PC-3 (cell line): ENCODE measurements around the gene NET1. TPM values are rescaled to one million over a fixed set of nuclear protein-coding genes. Genes with fewer than 3 reads are reported as not detected.
A peak's percentile ranks its signal among the peaks of the same experiment; 100 is the strongest.

Experiments
- ATAC-seq: fragments of 200-7000 bp; cut with Tn5 transposase; 2 replicates; pipeline ENCODE4 v1.9.1; 2020; ENCODE audit warnings: mild to moderate bottlenecking, moderate library complexity
- BruUV-seq: library from RNA; stranded (reverse); fragments of 400-500 nt; replicated peaks from 2 replicates; lab custom pipeline; 2021; lab: Mats Ljungman, UMichigan
- CTCF ChIA-PET: fragments of 300-600 bp; sonication (Branson Sonifier 250); formaldehyde crosslinking; loops from one replicate; lab custom pipeline; 2022; ENCODE audit warnings: antibody characterized with exemption; lab: Charles Lee
- POLR2A ChIA-PET: fragments of 300-600 bp; sonication (Branson Sonifier 250); formaldehyde crosslinking; loops from one replicate; lab custom pipeline; 2022; ENCODE audit warnings: antibody characterized with exemption; ENCODE audit not compliant: unreplicated experiment; lab: Charles Lee
- DNase-seq: peaks from one replicate; pipeline ENCODE4 v3.0.0-alpha.2; 2015
- H2AFZ ChIP-seq: fragments of 300-600 bp; sonication (generic); 2 replicates; pipeline ENCODE4 v1.6.0; 2016; ENCODE audit warnings: antibody characterized with exemption, low read length
- H3F3A ChIP-seq: fragments of 300-600 bp; sonication (generic); one replicate; pipeline ENCODE4 v1.6.0; 2017; ENCODE audit warnings: antibody characterized with exemption, low read length, control low read depth, mild to moderate bottlenecking; ENCODE audit not compliant: unreplicated experiment
- H3K27ac ChIP-seq: fragments of 300-600 bp; sonication (generic); 2 replicates; pipeline ENCODE4 v1.5.1; 2016; ENCODE audit warnings: mild to moderate bottlenecking, low read length
- H3K27me3 ChIP-seq: fragments of 300-600 bp; sonication (generic); 2 replicates; pipeline ENCODE4 v1.6.1; 2016; ENCODE audit warnings: low read length, mixed read lengths
- H3K36me3 ChIP-seq: fragments of 300-600 bp; sonication (generic); 2 replicates; pipeline ENCODE4 v1.6.1; 2016; ENCODE audit warnings: low read depth, mixed run types, low read length, mixed read lengths
- H3K4me1 ChIP-seq: fragments of 300-600 bp; sonication (generic); 2 replicates; pipeline ENCODE4 v1.5.1; 2016; ENCODE audit warnings: low read length; ENCODE audit not compliant: insufficient read depth
- H3K4me2 ChIP-seq: fragments of 300-600 bp; sonication (generic); 2 replicates; pipeline ENCODE4 v1.6.0; 2016; ENCODE audit warnings: low read length
- H3K4me3 ChIP-seq: fragments of 300-600 bp; sonication (generic); 2 replicates; pipeline ENCODE4 v1.5.1; 2016; ENCODE audit warnings: mild to moderate bottlenecking, low read length, mixed read lengths
- H3K79me2 ChIP-seq: fragments of 300-600 bp; sonication (generic); 2 replicates; pipeline ENCODE4 v1.6.1; 2017; ENCODE audit warnings: low read length, mixed read lengths
- H3K9ac ChIP-seq: fragments of 300-600 bp; sonication (generic); 2 replicates; pipeline ENCODE4 v1.6.0; 2016; ENCODE audit warnings: mild to moderate bottlenecking, low read length
- H3K9me2 ChIP-seq: fragments of 300-600 bp; sonication (generic); replicated peaks from 2 replicates; pipeline ENCODE4 v1.6.1; 2016; ENCODE audit warnings: mixed run types, low read length, mixed read lengths
- H3K9me3 ChIP-seq: fragments of 300-600 bp; sonication (generic); 2 replicates; pipeline ENCODE4 v1.6.1; 2016; ENCODE audit warnings: low read length, mixed read lengths
- H4K20me1 ChIP-seq: fragments of 300-600 bp; sonication (generic); 2 replicates; pipeline ENCODE4 v1.6.1; 2016; ENCODE audit warnings: low read length, mixed read lengths
- CTCF ChIP-seq: fragments of 300-600 bp; sonication (generic); conservative IDR thresholded peaks from 2 replicates; pipeline ENCODE4 v1.5.1; 2017; ENCODE audit warnings: antibody characterized with exemption, low read depth, mild to moderate bottlenecking, low read length
- EZH2 ChIP-seq: fragments of 300-600 bp; sonication (generic); IDR thresholded peaks from one replicate; pipeline ENCODE4 v1.6.1; 2017; ENCODE audit warnings: antibody characterized with exemption, mild to moderate bottlenecking, low read length; ENCODE audit not compliant: unreplicated experiment
- EZH2phosphoT487 ChIP-seq: fragments of 300-600 bp; sonication (generic); IDR thresholded peaks from 2 replicates; pipeline ENCODE4 v1.6.1; 2018; ENCODE audit warnings: mild to moderate bottlenecking, antibody characterized with exemption, low read length, borderline replicate concordance
- intact Hi-C: fragments of 100-400 bp; cut with micrococcal nuclease; formaldehyde crosslinking; loops from 2 replicates; pipeline ENCODE4 v1.9.0; 2023
- total RNA-seq: library from RNA; depleted of rRNA; stranded (reverse); fragments of >200 nt; gene quantifications from 2 replicates; pipeline ENCODE4 v1.2.3, GENCODE V29; 2014

NET1 gene
- total RNA-seq, 1 experiment from 2014 or later = 88.2 TPM

GRCh38 chr10:5458949-5459747 lies 46.8 kb downstream of the NET1 start:
- Histone ChIP-seq H3F3A (peaks cover 5% of the 10 kb centered on the region), H3K36me3 (peaks cover 47% of the 10 kb centered on the region), H2AFZ (no peak overlapping the region), H3K79me2 (peaks cover 12% of the 10 kb centered on the region; the same call in 1 of the 2 replicates), H3K27ac (no peak overlapping the region), H3K9me3 (no peaks in the 10 kb centered on the region), H3K4me3 (no peak overlapping the region), H3K9me2 (no peaks in the 10 kb centered on the region), H3K27me3 (no peaks in the 10 kb centered on the region), H4K20me1 (0 out of 2 replicates have a peak, but pooled peaks cover 5% of the 10 kb centered on the region), H3K4me2 (no peak overlapping the region), H3K9ac (no peak overlapping the region), H3K4me1 (no peaks in the 10 kb centered on the region)
- CTCF ChIA-PET = no interaction called here
- TF ChIP-seq CTCF = no peak
- no peak for TF ChIP-seq EZH2phosphoT487
- TF ChIP-seq EZH2 = no peak
- POLR2A ChIA-PET = no interaction called here
- intact Hi-C loops = no loop called here
- no peak for ATAC-seq
- no peak for DNase-seq
- no TSS peak for BruUV-seq

GRCh38 chr10:5460468-5461202 lies 48.3 kb downstream of the NET1 start:
- intact Hi-C loops = no loop called here
- no peak overlapping the region for H2AFZ ChIP-seq
- DNase-seq = no peak
- peaks cover 32% of the 10 kb centered on the region for H3K36me3 ChIP-seq
- no peak overlapping the region for H3K9ac ChIP-seq
- BruUV-seq = no TSS peak
- H4K20me1 ChIP-seq = 0 out of 2 replicates have a peak, but pooled peaks cover 5% of the 10 kb centered on the region
- no peaks in the 10 kb centered on the region for H3K27me3 ChIP-seq
- H3K27ac ChIP-seq = no peak overlapping the region
- H3K79me2 ChIP-seq = peaks cover 5% of the 10 kb centered on the region; the same call in 1 of the 2 replicates
- ChIA-PET POLR2A (interaction anchor here (0.6 to 0.9 kb wide), 2 partner anchors 78 to 88 kb away, joined by 7 to 33 read pairs; no protein-coding TSS in a partner anchor), CTCF (no interaction called here)
- TF ChIP-seq EZH2phosphoT487 (no peak), CTCF (no peak), EZH2 (no peak)
- H3K4me2 ChIP-seq = no peak overlapping the region
- H3F3A ChIP-seq = peaks cover 5% of the 10 kb centered on the region
- no peak overlapping the region for H3K4me3 ChIP-seq
- no peaks in the 10 kb centered on the region for H3K9me3 ChIP-seq
- peaks cover 6% of the 10 kb centered on the region for H3K4me1 ChIP-seq
- peak; percentile 8 for ATAC-seq
- no peaks in the 10 kb centered on the region for H3K9me2 ChIP-seq
